IMR-90 (cell line): ENCODE measurements around the gene QRFP. TPM values are rescaled to one million over a fixed set of nuclear protein-coding genes. Genes with fewer than 3 reads are reported as not detected.

Experiments used
- ATAC-seq: fragments of 200-7000 bp; cut with Tn5 transposase; 2 replicates; pipeline ENCODE4 v1.9.1; 2020; ENCODE audit warnings: low read depth, mild to moderate bottlenecking, moderate library complexity
- BruUV-seq: library from RNA; stranded (reverse); fragments of 400-500 nt; replicated peaks from 2 replicates; lab custom pipeline; 2021; lab: Mats Ljungman, UMichigan
- CTCF ChIA-PET: fragments of 300-600 bp; formaldehyde crosslinking; extraction: SDS; loops from one replicate; lab custom pipeline; 2021; ENCODE audit warnings: antibody characterized with exemption; lab: Yijun Ruan, JAX
- POLR2A ChIA-PET: fragments of 300-600 bp; sonication (Branson Sonifier 250); formaldehyde crosslinking; loops from one replicate; lab custom pipeline; 2022; ENCODE audit warnings: antibody characterized with exemption; ENCODE audit not compliant: unreplicated experiment; lab: Charles Lee
- DNase-seq: peaks from one replicate; pipeline ENCODE4 v3.0.0; 2013
- H2AFZ ChIP-seq: replicated peaks from 2 replicates; pipeline ENCODE3; 2013; ENCODE audit warnings: low read length, mild to moderate bottlenecking; ENCODE audit not compliant: poor library complexity
- H2AK5ac ChIP-seq: 2 replicates; pipeline ENCODE4 v1.6.1; 2013; ENCODE audit warnings: low read depth, low read length, inconsistent platforms
- H2AK9ac ChIP-seq: replicated peaks from 2 replicates; pipeline ENCODE3; 2013; ENCODE audit warnings: mild to moderate bottlenecking, low read depth, low read length, moderate library complexity; ENCODE audit not compliant: poor library complexity
- H2BK120ac ChIP-seq: 2 replicates; pipeline ENCODE4 v1.6.1; 2013; ENCODE audit warnings: low read depth, low read length, inconsistent platforms
- H2BK15ac ChIP-seq: 3 replicates; pipeline ENCODE4 v1.6.1; 2013; ENCODE audit warnings: low read depth, low read length, inconsistent platforms
- H2BK20ac ChIP-seq: 2 replicates; pipeline ENCODE4 v1.6.1; 2013; ENCODE audit warnings: low read depth, mild to moderate bottlenecking, inconsistent platforms, low read length, moderate library complexity
- H2BK5ac ChIP-seq: 2 replicates; pipeline ENCODE4 v1.6.1; 2013; ENCODE audit warnings: mild to moderate bottlenecking, low read depth, low read length, inconsistent platforms; ENCODE audit not compliant: poor library complexity, severe bottlenecking
- H3K14ac ChIP-seq: replicated peaks from 2 replicates; pipeline ENCODE4 v1.6.1; 2013; ENCODE audit warnings: low read depth, low read length, inconsistent platforms
- H3K18ac ChIP-seq: 2 replicates; pipeline ENCODE4 v1.6.1; 2013; ENCODE audit warnings: low read depth, low read length, control low read depth
- H3K23ac ChIP-seq: 2 replicates; pipeline ENCODE4 v1.6.1; 2013; ENCODE audit warnings: low read depth, low read length, inconsistent platforms
- H3K27ac ChIP-seq: 2 replicates; pipeline ENCODE4 v1.5.1; 2013; ENCODE audit warnings: mild to moderate bottlenecking, control low read depth, low read length; ENCODE audit not compliant: insufficient read depth
- H3K27me3 ChIP-seq: 2 replicates; pipeline ENCODE4 v1.6.1; 2013; ENCODE audit warnings: low read length; ENCODE audit not compliant: control insufficient read depth, insufficient read depth
- H3K36me3 ChIP-seq: 2 replicates; pipeline ENCODE4 v1.6.1; 2013; ENCODE audit warnings: low read length, mixed read lengths; ENCODE audit not compliant: control insufficient read depth, insufficient read depth
- H3K4ac ChIP-seq: 2 replicates; pipeline ENCODE4 v1.6.1; 2013; ENCODE audit warnings: low read depth, low read length, inconsistent platforms
- H3K4me1 ChIP-seq: 2 replicates; pipeline ENCODE4 v1.6.1; 2013; ENCODE audit warnings: low read length, mixed read lengths; ENCODE audit not compliant: control insufficient read depth, insufficient read depth
- H3K4me2 ChIP-seq: 2 replicates; pipeline ENCODE4 v1.6.1; 2013; ENCODE audit warnings: low read depth, mild to moderate bottlenecking, control low read depth, low read length, moderate library complexity
- H3K4me3 ChIP-seq: 2 replicates; pipeline ENCODE4 v1.5.1; 2013; ENCODE audit warnings: low read depth, mild to moderate bottlenecking, control low read depth, low read length, moderate library complexity; ENCODE audit not compliant: insufficient read depth
- H3K56ac ChIP-seq: 2 replicates; pipeline ENCODE4 v1.6.1; 2013; ENCODE audit warnings: low read length, inconsistent platforms; ENCODE audit not compliant: insufficient read depth; ENCODE audit errors: extremely low read depth
- H3K79me1 ChIP-seq, 2 experiments: 2 replicates each; pipeline ENCODE4 v1.6.1; 2013; ENCODE audit warnings: low read length in 2 of 2, inconsistent platforms in 1 of 2, low read depth in 1 of 2
- H3K9ac ChIP-seq: 2 replicates; pipeline ENCODE4 v1.6.1; 2013; ENCODE audit warnings: low read depth, low read length, control low read depth
- H3K9me1 ChIP-seq: 2 replicates; pipeline ENCODE4 v1.6.1; 2013; ENCODE audit warnings: low read length, inconsistent platforms; ENCODE audit not compliant: insufficient read depth
- H3K9me3 ChIP-seq: 2 replicates; pipeline ENCODE4 v1.6.1; 2013; ENCODE audit warnings: low read length; ENCODE audit not compliant: control insufficient read depth, insufficient read depth
- H4K20me1 ChIP-seq: 2 replicates; pipeline ENCODE4 v1.6.1; 2013; ENCODE audit warnings: low read length, inconsistent platforms; ENCODE audit not compliant: insufficient read depth
- H4K5ac ChIP-seq: 2 replicates; pipeline ENCODE4 v1.6.1; 2013; ENCODE audit warnings: mild to moderate bottlenecking, low read depth, low read length, control low read depth
- H4K8ac ChIP-seq, 2 experiments: 2 replicates each; pipeline ENCODE4 v1.6.1; 2013; ENCODE audit warnings: low read depth in 2 of 2, low read length in 2 of 2, control low read depth in 1 of 2, inconsistent platforms in 1 of 2
- H4K91ac ChIP-seq: 2 replicates; pipeline ENCODE4 v1.6.1; 2013; ENCODE audit warnings: low read depth, low read length, inconsistent platforms; ENCODE audit not compliant: insufficient read depth
- BHLHE40 ChIP-seq: fragments of 150-350 bp; IDR thresholded peaks from 2 replicates; pipeline ENCODE4 v1.6.1; 2016; ENCODE audit warnings: mild to moderate bottlenecking, low read depth, low read length
- CEBPB ChIP-seq: IDR thresholded peaks from 2 replicates; pipeline ENCODE4 v1.6.1; 2012; ENCODE audit warnings: low read depth, low read length, improper control_type of control experiment
- CHD1 ChIP-seq: IDR thresholded peaks from 2 replicates; pipeline ENCODE4 v1.6.1; 2012; ENCODE audit warnings: low read depth, low read length, improper control_type of control experiment
- FOS ChIP-seq: fragments of 150-350 bp; IDR thresholded peaks from 2 replicates; pipeline ENCODE4 v1.6.1; 2016; ENCODE audit warnings: low read depth, low read length
- MAFK ChIP-seq: IDR thresholded peaks from 2 replicates; pipeline ENCODE4 v1.6.1; 2012; ENCODE audit warnings: low read depth, low read length, improper control_type of control experiment
- MAZ ChIP-seq: IDR thresholded peaks from 2 replicates; pipeline ENCODE4 v1.6.1; 2012; ENCODE audit warnings: low read depth, mild to moderate bottlenecking, low read length, improper control_type of control experiment, moderate library complexity, borderline replicate concordance
- MXI1 ChIP-seq: IDR thresholded peaks from 2 replicates; pipeline ENCODE4 v1.6.1; 2012; ENCODE audit warnings: low read depth, mild to moderate bottlenecking, low read length, moderate library complexity, borderline replicate concordance
- NFE2L2 ChIP-seq: fragments of 150-350 bp; IDR thresholded peaks from 2 replicates; pipeline ENCODE4 v1.6.1; 2016; ENCODE audit warnings: low read depth, mild to moderate bottlenecking, low read length
- POLR2A ChIP-seq: IDR thresholded peaks from 2 replicates; pipeline ENCODE4 v1.6.1; 2012; ENCODE audit warnings: mild to moderate bottlenecking, low read depth, low read length
- RAD21 ChIP-seq: IDR thresholded peaks from 2 replicates; pipeline ENCODE4 v1.6.1; 2012; ENCODE audit warnings: low read length, improper control_type of control experiment
- RCOR1 ChIP-seq: IDR thresholded peaks from 2 replicates; pipeline ENCODE4 v1.6.1; 2012; ENCODE audit warnings: mild to moderate bottlenecking, low read length, improper control_type of control experiment; ENCODE audit not compliant: insufficient replicate concordance
- RFX5 ChIP-seq: IDR thresholded peaks from 2 replicates; pipeline ENCODE4 v1.8.0; 2012; ENCODE audit warnings: low read depth, mild to moderate bottlenecking, low read length, moderate library complexity
- SMC3 ChIP-seq: fragments of 150-350 bp; IDR thresholded peaks from 2 replicates; pipeline ENCODE4 v1.6.1; 2016; ENCODE audit warnings: low read depth, mild to moderate bottlenecking, antibody characterized with exemption, low read length, moderate library complexity
- WGBS, 2 experiments: methylation state at CpG; one replicate each; pipeline versions ENCODE4 v1.1.5 to v1.1.7; 2013; ENCODE audit warnings: missing lambda C conversion rate in 2 of 2; ENCODE audit not compliant: insufficient read length in 1 of 2; ENCODE audit errors: extremely low coverage in 2 of 2; 5-methylcytosine and 5-hydroxymethylcytosine counted together
- dilution Hi-C: fragments of 300-500 bp; cut with HindIII; formaldehyde crosslinking; loops from one replicate; pipeline ENCODE4 v1.14.3; 2018; ENCODE audit warnings: low sequenced_read_pairs; ENCODE audit not compliant: unreplicated experiment
- in situ Hi-C: fragments of 300-500 bp; cut with MboI; formaldehyde crosslinking; loops from 3 replicates; pipeline ENCODE4 v1.14.3; 2019; ENCODE audit warnings: low sequenced_read_pairs, inconsistent platforms, mixed read lengths
- intact Hi-C: fragments of 100-400 bp; cut with micrococcal nuclease; formaldehyde crosslinking; loops from 2 replicates; pipeline ENCODE4 v1.10.0; 2022
- polyA plus RNA-seq, 3 experiments: library from polyadenylated mRNA; depleted of rRNA; stranded (reverse); fragments of >200 nt; gene quantifications; 2 replicates each; pipeline ENCODE4 v1.2.3, GENCODE V29; 2012; ENCODE audit warnings: low replicate concordance in 1 of 3
- total RNA-seq: library from RNA; depleted of rRNA; stranded (reverse); fragments of >200 nt; gene quantifications from 2 replicates; pipeline ENCODE4 v1.2.3, GENCODE V29; 2012
- TF ChIP-seq, protein P1 (sequence below): conservative IDR thresholded peaks from 2 replicates; pipeline ENCODE4 v1.5.1; 2012; ENCODE audit warnings: mild to moderate bottlenecking, low read depth, low read length, improper control_type of control experiment
- TF ChIP-seq, protein P2 (sequence below): fragments of 150-350 bp; IDR thresholded peaks from 2 replicates; pipeline ENCODE4 v1.6.1; 2016; ENCODE audit warnings: low read depth, mild to moderate bottlenecking, low read length, moderate library complexity, borderline replicate concordance
- TF ChIP-seq, protein P3 (sequence below): fragments of 150-350 bp; IDR thresholded peaks from 2 replicates; pipeline ENCODE4 v1.6.1; 2017; ENCODE audit warnings: mild to moderate bottlenecking, antibody characterized with exemption, low read length, low read depth

The QRFP gene
- total and polyA plus RNA-seq, 2 of the 4 experiments (the other 2 are of a cell fraction), result not detected

GRCh38 chr9:130924448-130924788, 27.8 kb upstream of the QRFP start:
- Histone ChIP-seq H3K18ac (no peak overlapping the region), H4K91ac (no peak overlapping the region), H3K56ac (no peak overlapping the region), H3K9me3 (no peaks in the 10 kb centered on the region), H3K9ac (no peak overlapping the region), H3K4ac (no peak overlapping the region), H3K4me2 (no peak overlapping the region), H3K9me1 (peaks cover 6% of the 10 kb centered on the region; the same call in 1 of the 2 replicates), H3K4me1 (peaks cover 13% of the 10 kb centered on the region), H3K4me3 (no peak overlapping the region), H2BK15ac (no peak overlapping the region), H3K27ac (no peak overlapping the region), H2BK120ac (no peak overlapping the region), H4K20me1 (no peaks in the 10 kb centered on the region), H2BK5ac (no peak overlapping the region), H3K36me3 (no peaks in the 10 kb centered on the region), H2AK9ac (peak overlapping the region; percentile 67), H4K8ac (no peak overlapping the region), H2BK20ac (no peak overlapping the region), H2AK5ac (peak overlapping the region; percentile 79; the same call in 1 of the 2 replicates), H3K14ac (no peak overlapping the region), H2AFZ (no peak overlapping the region), H3K79me1 (no peaks in the 10 kb centered on the region), H3K27me3 (no peaks in the 10 kb centered on the region), H4K5ac (no peak overlapping the region), H3K23ac (no peak overlapping the region)
- intact Hi-C loops (no loop called here), in situ Hi-C loops (no loop called here), dilution Hi-C loops (no loop called here)
- no peak for ATAC-seq
- DNase-seq, result no peak
- TF ChIP-seq RFX5, result no peak
- TF ChIP-seq NFE2L2, result no peak
- no peak for TF ChIP-seq CEBPB
- no peak for TF ChIP-seq CHD1
- TF ChIP-seq, protein P1, sequence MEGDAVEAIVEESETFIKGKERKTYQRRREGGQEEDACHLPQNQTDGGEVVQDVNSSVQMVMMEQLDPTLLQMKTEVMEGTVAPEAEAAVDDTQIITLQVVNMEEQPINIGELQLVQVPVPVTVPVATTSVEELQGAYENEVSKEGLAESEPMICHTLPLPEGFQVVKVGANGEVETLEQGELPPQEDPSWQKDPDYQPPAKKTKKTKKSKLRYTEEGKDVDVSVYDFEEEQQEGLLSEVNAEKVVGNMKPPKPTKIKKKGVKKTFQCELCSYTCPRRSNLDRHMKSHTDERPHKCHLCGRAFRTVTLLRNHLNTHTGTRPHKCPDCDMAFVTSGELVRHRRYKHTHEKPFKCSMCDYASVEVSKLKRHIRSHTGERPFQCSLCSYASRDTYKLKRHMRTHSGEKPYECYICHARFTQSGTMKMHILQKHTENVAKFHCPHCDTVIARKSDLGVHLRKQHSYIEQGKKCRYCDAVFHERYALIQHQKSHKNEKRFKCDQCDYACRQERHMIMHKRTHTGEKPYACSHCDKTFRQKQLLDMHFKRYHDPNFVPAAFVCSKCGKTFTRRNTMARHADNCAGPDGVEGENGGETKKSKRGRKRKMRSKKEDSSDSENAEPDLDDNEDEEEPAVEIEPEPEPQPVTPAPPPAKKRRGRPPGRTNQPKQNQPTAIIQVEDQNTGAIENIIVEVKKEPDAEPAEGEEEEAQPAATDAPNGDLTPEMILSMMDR, result no peak
- TF ChIP-seq, protein P2, sequence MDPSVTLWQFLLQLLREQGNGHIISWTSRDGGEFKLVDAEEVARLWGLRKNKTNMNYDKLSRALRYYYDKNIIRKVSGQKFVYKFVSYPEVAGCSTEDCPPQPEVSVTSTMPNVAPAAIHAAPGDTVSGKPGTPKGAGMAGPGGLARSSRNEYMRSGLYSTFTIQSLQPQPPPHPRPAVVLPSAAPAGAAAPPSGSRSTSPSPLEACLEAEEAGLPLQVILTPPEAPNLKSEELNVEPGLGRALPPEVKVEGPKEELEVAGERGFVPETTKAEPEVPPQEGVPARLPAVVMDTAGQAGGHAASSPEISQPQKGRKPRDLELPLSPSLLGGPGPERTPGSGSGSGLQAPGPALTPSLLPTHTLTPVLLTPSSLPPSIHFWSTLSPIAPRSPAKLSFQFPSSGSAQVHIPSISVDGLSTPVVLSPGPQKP, result no peak
- no peak for TF ChIP-seq MXI1
- TF ChIP-seq POLR2A, result no peak
- no peak for TF ChIP-seq RCOR1
- no peak for TF ChIP-seq RAD21
- no peak for TF ChIP-seq FOS
- no peak for TF ChIP-seq SMC3
- TF ChIP-seq BHLHE40, result no peak
- TF ChIP-seq MAFK, result no peak
- TF ChIP-seq MAZ, result no peak
- TF ChIP-seq, protein P3, sequence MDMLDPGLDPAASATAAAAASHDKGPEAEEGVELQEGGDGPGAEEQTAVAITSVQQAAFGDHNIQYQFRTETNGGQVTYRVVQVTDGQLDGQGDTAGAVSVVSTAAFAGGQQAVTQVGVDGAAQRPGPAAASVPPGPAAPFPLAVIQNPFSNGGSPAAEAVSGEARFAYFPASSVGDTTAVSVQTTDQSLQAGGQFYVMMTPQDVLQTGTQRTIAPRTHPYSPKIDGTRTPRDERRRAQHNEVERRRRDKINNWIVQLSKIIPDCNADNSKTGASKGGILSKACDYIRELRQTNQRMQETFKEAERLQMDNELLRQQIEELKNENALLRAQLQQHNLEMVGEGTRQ, result no peak
- no TSS peak for BruUV-seq
- 96% methylated on average over 4 of the region's 10 CpGs; no CpG with 5 or more reads in 1 of the 2 experiments for WGBS, 2 experiments
- CTCF ChIA-PET, result no interaction called here
- POLR2A ChIA-PET, result no interaction called here
